Stimulated activated CD8-positive, alpha-beta memory T cell treated with anti-CD3 and anti-CD28 coated beads, Interleukin-7, amount 100 ng/mL, for 1 hour (primary cell): ENCODE results near the gene FBXO48.
"Not testable (repeated sequence)": the region's sequence is repeated elsewhere in the genome, so short reads cannot be mapped to it uniquely, and the experiment has no call there.

ENCODE experiments used
- DNase-seq, 2 donors: peaks; one replicate each; pipeline ENCODE4 v3.0.0-alpha.2; 2020; ENCODE audit warnings: low read depth in 2 of 2

The FBXO48 gene

GRCh38 chr2:68472796-68473414, 5.8 kb upstream of the FBXO48 start:
- no peak for DNase-seq

GRCh38 chr2:68471385-68471784, 4.3 kb upstream of the FBXO48 start:
- no peak for DNase-seq

- DNase-seq = no peak
Measured at GRCh38 chr2:68469935-68470334, 2.8 kb upstream of the FBXO48 start.

DNA sequence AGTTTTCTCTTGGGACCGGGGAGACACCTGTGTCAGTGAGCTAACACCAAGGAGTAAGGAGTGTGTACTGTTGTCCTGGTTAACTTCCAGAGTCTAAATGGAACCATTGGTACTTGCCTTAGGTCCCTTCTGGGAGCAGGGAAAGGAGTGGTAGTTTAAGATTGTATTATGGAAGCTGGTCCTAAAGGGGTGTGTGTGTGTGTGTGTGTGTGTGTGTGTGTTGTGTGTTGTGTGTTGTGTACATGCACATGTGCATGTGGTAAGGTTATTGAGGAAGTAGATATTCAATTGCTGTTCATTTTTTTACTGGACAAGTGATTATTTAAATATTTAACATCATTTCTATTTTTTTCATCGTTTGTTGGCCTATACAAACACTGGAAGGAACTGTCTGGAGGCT, 1.7 kb upstream of the FBXO48 start:
- no peak for DNase-seq

DNA sequence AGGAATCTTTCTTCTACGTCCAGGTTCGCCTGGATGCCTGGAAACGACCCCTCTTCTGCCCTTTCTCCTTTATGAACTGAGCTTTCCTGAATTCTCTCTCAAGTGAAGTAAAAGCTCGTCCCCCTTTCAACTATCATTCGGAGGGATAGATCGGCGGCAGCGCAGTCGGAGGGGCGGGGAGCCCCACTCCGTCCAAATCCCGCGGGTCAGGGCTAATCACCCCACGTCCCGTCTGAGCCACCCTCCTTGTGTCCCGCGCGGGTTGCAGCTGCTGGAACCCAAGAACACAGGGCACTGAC, 367 bp downstream of the FBXO48 start:
- peak in 1 of 2 donors; percentile 16 for DNase-seq

DNA sequence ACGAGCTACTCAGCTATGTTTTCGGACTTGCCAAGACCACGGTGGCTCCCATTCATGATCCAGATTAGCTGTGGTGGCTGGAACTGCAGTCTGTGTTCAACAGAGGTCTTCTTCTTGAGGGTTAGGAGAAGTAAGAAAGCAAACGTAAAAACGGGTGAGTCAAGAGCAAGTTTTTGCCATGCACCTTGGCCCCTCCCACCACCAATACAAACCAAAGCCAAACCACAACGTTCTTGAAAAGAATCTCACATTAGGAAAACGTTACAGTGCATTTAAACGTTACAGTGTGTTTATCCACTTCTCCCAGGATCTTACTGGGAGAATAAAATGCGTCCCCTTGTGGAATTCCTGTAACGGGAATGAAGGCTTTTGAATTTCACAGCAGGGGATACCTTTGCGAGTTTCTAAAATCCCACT, 725 bp downstream of the FBXO48 start:
- no peak for DNase-seq

DNA sequence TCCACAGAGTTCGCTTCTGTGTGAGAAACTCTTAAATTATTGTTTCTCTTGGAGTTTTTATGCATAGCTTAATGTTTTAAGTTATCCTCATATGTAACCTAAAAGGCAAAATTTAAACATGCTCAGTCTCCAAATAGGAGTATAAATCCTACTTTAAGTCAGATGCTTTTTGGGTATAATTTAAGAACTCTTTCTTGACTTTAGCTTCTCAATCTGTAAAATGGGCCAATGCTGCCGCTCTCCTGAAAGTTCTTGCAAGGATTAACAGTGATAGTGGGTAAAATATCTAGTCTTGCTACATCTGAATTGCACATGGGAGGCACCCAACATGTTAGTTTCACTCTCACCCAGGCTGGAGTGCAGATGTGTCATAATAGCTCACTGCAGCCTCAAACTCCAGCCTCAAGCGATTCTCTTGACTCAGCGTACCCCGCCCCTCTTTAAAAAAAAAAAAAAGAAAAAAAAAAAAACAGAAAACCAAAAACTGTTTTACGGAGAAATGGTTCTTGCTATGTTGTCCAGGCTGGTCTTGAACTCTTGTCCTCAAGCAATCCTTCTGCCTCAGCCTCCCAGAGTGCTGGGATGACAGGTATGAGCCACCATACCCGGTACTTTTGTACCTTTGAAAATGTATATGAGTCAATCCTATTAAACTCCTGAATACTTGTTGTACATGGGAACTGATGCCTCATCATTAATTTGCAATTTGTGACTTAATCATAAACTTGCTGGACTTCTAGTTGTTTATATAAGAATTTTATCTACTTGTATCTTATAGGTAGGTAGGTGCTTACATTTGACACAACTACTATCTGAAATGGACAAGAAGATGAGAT, 1.8 kb downstream of the FBXO48 start:
- DNase-seq = no peak

GRCh38 chr2:68464651-68465050, 2.4 kb downstream of the FBXO48 start:
- DNase-seq = no peak

DNA sequence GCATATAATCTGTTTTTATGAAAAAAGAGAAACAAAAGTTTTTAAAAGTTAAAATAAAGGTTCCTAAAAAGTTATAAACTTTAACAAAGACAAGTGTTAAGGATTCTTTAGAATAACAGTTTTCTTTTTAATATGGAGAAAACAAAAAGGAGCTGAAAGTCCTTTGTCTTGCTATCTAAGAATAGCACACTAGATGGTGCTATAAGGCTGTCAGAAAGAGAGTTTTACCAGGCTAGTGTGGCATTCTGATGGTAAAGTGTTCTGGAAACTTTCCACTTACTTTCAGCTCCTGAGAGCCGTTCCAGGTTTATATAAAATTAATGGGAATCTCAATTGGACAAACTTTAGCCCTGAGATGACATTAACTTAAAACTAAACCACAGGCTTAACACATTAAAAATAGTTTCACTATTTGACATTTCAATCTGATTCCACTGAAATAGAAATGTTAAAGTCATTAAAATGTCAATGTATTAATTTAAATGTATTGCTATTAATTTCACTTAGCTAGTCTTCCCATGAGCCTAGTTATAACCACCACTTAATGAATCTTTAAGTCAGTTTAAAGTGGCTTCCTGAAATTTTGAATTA, 3.7 kb downstream of the FBXO48 start:
- DNase-seq = no peak

DNA sequence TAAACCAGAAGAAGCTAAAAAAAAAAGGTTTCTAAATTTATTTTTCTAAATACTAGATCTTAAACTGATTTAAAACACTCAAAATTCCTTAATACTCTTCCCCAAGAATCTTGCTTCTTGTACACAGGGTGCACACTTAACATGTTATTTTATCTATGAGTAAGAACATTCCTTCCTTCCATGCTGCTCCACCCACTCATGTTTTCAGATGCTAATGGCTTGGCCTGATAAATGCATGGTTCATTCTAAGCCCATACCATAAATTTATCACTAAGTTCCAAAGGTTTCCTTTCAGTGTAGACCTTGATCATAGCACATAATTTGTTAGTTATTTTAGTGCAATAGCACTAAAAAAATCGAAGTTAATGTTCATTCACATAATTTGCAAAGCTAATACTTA, 8.1 kb downstream of the FBXO48 start:
- no peak for DNase-seq

GRCh38 chr2:68456198-68456597, 10.9 kb downstream of the FBXO48 start:
- no peak for DNase-seq

DNA sequence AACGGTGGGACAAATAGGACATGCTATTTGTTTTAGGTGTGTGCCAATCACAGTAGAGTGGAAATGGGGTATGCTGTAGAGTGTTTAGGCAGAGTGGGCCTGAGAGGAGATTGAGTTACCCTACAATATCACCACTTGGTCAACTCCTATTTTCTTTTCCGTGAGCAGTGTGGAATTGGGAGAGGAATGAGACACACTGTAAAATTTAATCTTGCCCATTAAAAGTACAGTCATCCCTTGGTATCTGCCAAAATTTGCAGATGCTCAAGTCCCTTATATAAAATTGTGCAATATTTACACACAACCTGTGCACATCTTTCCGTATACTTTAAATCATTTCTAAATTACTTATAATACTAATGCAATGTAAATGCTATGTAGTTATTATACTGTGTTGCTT, 12.4 kb downstream of the FBXO48 start:
- DNase-seq = no peak

DNA sequence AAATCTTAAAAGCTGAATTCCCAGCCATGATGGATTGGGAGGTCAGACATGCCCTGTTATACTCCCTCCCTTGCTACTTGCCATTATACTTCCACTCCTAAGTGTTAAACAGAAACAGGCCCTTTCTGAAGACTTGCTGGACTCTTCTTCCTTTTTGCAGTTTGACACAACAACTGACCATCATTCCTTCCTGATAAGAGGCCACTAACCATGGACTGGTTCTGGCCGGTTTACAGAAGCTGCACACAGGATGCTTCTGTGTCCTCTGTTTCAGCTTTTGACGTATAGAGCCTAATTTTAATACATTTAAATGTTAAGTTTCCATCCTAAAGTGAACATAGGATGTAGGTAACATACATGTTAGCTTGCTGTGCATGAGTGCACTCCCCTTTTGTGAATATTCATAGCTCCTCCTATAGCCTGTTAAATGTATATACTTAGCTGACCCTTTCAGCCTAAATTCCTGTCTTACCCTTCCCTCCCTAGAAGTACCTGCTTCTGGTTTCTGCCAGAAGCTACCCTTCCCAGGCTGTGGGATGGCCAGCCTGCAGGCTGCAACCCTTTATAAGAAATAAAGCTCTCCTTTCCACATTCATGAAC, 13.2 kb downstream of the FBXO48 start:
- DNase-seq = no peak

DNA sequence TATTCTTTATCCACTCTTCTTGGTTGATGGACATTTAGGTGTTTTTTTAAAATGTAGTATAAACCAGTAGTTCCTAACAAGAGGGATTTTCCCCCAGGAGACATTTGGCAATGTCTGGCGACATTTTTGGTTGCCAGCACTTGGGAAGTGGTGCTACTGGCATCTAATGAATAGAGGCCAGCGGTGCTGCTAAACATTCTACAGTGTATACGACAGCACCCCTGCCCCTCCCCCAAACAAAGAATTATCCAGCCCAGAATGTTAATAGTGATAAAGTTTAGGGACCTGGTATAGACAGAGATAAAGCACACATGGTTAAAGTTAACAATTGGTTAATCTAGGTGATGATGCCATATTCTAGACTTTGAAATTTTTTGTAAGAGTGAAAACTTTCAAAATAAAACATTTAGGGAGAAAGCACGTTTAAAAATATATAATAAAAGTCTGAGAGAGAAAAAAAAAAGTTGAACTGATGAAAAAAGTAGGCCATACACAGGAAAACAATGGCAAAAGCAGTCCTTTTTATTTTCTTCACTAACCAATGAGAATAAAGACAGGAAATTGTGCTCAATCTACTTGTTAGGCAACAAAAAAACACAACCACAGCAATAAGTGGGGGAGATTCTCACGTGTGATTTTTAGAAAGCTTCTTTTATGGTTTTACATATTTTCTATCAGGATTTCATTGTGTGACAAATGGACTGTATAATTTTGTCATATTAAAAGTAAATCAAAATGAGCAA, 14.8 kb downstream of the FBXO48 start:
- no peak for DNase-seq

- no peak for DNase-seq
Measured at GRCh38 chr2:68448671-68449653, 18.1 kb downstream of the FBXO48 start.

DNA sequence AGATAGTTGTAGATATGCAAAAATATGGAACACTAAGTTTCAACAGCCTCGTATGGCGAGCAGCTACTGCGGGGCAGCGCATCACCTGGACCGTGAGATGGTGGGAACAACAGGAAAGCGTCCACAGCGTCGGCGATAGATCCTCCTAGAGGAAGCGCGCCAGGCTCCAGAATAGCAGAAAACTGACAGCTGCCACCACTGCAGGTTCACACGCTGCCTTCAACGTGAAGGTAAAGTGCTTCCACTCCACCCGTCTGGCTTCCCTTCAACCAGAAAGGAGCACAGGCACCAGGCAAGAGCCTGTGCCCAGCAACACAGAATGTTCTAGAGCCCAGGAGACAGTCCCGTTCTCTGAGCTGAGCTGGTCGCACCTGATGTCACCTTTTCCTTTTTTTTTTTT, 20.0 kb downstream of the FBXO48 start:
- DNase-seq = no peak

GRCh38 chr2:68446425-68446824, 20.7 kb downstream of the FBXO48 start:
- not testable (repeated sequence) for DNase-seq

DNA sequence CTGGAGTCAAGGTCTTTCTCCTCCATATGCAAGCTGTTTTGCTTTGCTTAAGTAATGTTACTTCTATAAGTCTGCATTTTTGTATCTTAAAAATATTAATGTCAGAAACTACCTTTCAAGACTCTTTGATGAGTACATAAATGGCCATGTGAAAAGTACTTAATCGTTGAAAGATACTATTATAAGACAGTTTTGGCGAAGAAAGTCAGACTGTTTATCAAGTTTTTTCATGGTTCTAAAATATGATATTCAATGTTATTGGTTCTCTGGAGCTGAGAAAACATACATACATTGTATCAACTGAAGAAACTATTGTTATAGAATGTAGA, 25.1 kb downstream of the FBXO48 start:
- DNase-seq = no peak

DNA sequence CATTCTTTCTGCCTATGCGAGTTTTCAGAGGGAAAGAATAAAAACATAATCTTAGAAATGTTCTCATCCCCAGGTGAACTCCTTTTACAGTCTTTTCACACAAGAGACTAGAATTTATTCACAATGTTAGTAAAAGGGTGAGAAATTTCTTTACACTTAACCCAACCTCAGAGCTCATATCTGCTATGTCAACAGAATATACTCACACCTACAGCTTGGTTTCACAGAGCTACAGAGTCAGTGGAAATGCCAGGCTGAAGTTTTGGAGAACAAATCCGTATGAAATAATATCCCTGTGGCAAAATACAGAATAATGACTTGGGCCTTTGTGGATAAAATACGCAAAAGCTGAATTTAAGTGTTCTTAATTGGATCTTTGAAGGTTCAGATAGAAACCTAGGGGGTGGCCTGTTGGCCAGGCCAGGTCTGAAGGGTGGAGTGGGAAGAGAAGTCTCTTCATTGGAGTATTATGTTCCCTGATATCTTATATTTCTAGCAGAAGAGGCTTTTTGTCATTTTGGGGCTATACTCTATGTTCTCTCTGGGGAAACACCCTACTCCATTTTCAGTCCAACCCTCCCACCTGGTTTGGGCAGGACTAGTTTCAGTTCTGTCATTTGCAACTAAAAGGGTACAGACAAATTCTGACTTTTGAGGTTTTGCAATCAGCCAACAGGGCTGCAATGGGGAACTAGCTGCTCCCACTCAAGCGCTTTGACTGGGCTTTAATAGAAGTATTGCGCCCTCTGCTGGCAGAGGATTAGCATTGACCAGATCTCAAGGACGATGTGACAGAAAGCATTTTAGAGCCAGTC, 25.7 kb downstream of the FBXO48 start:
- DNase-seq = peak; percentile 69 to 70
